Osteoblast (primary cell): ENCODE results near the gene ENO3. TPM values are rescaled to one million over a fixed set of nuclear protein-coding genes. Genes with fewer than 3 reads are reported as not detected.
A peak's percentile ranks its signal among the peaks of the same experiment; 100 is the strongest.
"Not testable (repeated sequence)": the region's sequence is repeated elsewhere in the genome, so short reads cannot be mapped to it uniquely, and the experiment has no call there.

Experiments
- DNase-seq: peaks from one replicate; pipeline ENCODE4 v3.0.0; 2011; ENCODE audit warnings: low spot score, mixed read lengths; ENCODE audit not compliant: insufficient read length; ENCODE audit errors: missing footprints
- H2AFZ ChIP-seq: 2 replicates; pipeline ENCODE4 v1.6.0; 2011; ENCODE audit warnings: mild to moderate bottlenecking, low read length
- H3K27ac ChIP-seq: 2 replicates; pipeline ENCODE4 v1.5.1; 2011; ENCODE audit warnings: mild to moderate bottlenecking, low read depth, low read length, moderate library complexity
- H3K27me3 ChIP-seq: 2 replicates; pipeline ENCODE4 v1.6.0; 2012; ENCODE audit warnings: mild to moderate bottlenecking, control low read depth, inconsistent platforms, low read length, moderate library complexity; ENCODE audit not compliant: insufficient read depth
- H3K36me3 ChIP-seq: 2 replicates; pipeline ENCODE4 v1.5.1; 2011; ENCODE audit warnings: mild to moderate bottlenecking, low read length, control low read depth, moderate library complexity; ENCODE audit not compliant: insufficient read depth
- H3K4me1 ChIP-seq: 2 replicates; pipeline ENCODE4 v1.5.1; 2011; ENCODE audit warnings: mild to moderate bottlenecking, low read length, control low read depth, moderate library complexity; ENCODE audit not compliant: insufficient read depth
- H3K4me2 ChIP-seq: 2 replicates; pipeline ENCODE4 v1.6.0; 2011; ENCODE audit warnings: mild to moderate bottlenecking, low read length; ENCODE audit not compliant: insufficient read depth
- H3K4me3 ChIP-seq: fragments of 200-600 bp; sonication (generic); 3 replicates; pipeline ENCODE4 v1.5.1; 2012; ENCODE audit warnings: mild to moderate bottlenecking, low read length, inconsistent platforms; ENCODE audit not compliant: insufficient read depth
- H3K79me2 ChIP-seq: 2 replicates; pipeline ENCODE4 v1.6.0; 2012; ENCODE audit warnings: mild to moderate bottlenecking, low read length, control low read depth, inconsistent platforms; ENCODE audit not compliant: insufficient read depth
- H3K9me3 ChIP-seq: 2 replicates; pipeline ENCODE4 v1.5.1; 2011; ENCODE audit warnings: low read depth, low read length, control low read depth
- H4K20me1 ChIP-seq: 2 replicates; pipeline ENCODE4 v1.6.0; 2012; ENCODE audit warnings: mild to moderate bottlenecking, low read length, control low read depth; ENCODE audit not compliant: insufficient read depth
- total RNA-seq: library from RNA; depleted of rRNA; stranded (reverse); fragments of >200 nt; gene quantifications from 2 replicates; pipeline ENCODE4 v1.2.3, GENCODE V29; 2012
- TF ChIP-seq, protein P1 (sequence below): IDR thresholded peaks from 2 replicates; pipeline ENCODE4 v1.5.1; 2011; ENCODE audit warnings: mild to moderate bottlenecking, low read depth, low read length, moderate library complexity; ENCODE audit errors: extremely low read depth

ENO3 gene
- total RNA-seq, result 2.9 TPM in 2 replicates

DNA sequence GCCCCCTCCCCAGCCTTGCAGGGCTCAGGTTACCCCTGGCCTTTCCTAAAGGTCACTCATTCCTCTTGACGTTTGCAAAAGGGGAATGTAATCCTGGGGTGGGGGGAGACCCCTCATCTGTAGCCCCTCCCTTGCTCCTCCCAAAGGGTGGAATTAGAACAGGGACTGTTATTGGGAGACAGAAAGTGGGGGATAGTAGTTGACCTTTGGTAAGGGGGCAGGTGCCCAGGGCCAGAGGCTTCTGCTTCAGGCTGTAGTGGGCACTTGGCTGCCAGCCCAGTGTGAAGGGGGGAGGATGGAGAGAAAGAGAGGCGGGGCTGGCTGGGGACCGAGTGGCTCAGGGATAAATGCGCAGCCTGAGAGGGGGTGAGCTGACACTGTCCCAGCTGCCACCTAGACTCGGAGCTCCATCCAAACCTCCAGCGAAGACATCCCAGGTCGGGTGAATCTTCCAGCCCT lies at the start of gene ENO3:
Gene ENO3, plus strand, starts transcription at position 374 of the 459 bp plus-strand sequence. CDS start 711 bp downstream, outside the sequence.
- H3K4me2 ChIP-seq, result peak within 1 kb of the TSS; percentile 68
- H3K36me3 ChIP-seq, result peaks cover 12% of the 10 kb centered on the region
- H3K27ac ChIP-seq, result peak within 1 kb of the TSS; percentile 17
- peak within 1 kb of the TSS; percentile 68 for H2AFZ ChIP-seq
- H3K27me3 ChIP-seq, result no peaks in the 10 kb centered on the region
- peaks cover 25% of the 10 kb centered on the region for H3K79me2 ChIP-seq
- peak; percentile 58 for DNase-seq
- TF ChIP-seq, protein P1, sequence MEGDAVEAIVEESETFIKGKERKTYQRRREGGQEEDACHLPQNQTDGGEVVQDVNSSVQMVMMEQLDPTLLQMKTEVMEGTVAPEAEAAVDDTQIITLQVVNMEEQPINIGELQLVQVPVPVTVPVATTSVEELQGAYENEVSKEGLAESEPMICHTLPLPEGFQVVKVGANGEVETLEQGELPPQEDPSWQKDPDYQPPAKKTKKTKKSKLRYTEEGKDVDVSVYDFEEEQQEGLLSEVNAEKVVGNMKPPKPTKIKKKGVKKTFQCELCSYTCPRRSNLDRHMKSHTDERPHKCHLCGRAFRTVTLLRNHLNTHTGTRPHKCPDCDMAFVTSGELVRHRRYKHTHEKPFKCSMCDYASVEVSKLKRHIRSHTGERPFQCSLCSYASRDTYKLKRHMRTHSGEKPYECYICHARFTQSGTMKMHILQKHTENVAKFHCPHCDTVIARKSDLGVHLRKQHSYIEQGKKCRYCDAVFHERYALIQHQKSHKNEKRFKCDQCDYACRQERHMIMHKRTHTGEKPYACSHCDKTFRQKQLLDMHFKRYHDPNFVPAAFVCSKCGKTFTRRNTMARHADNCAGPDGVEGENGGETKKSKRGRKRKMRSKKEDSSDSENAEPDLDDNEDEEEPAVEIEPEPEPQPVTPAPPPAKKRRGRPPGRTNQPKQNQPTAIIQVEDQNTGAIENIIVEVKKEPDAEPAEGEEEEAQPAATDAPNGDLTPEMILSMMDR, result no peak
- H3K9me3 ChIP-seq, result no peaks in the 10 kb centered on the region
- peaks cover 21% of the 10 kb centered on the region for H4K20me1 ChIP-seq
- H3K4me1 ChIP-seq, result peaks cover 41% of the 10 kb centered on the region
- peak within 1 kb of the TSS; percentile 96 for H3K4me3 ChIP-seq

GRCh38 chr17:4901648-4902344 lies 49.1 kb upstream of the ENO3 start:
- Histone ChIP-seq H3K27me3 (peaks cover 8% of the 10 kb centered on the region), H3K27ac (peak overlapping the region; percentile 23), H4K20me1 (peaks cover 7% of the 10 kb centered on the region), H3K4me1 (peaks cover 17% of the 10 kb centered on the region), H3K9me3 (no peaks in the 10 kb centered on the region), H3K79me2 (no peaks in the 10 kb centered on the region), H3K4me2 (peak overlapping the region; percentile 49), H3K4me3 (peak overlapping the region; percentile 72), H3K36me3 (peaks cover 7% of the 10 kb centered on the region), H2AFZ (no peak overlapping the region)
- TF ChIP-seq, protein P1, result no peak
- peak; percentile 90 for DNase-seq

GRCh38 chr17:4902540-4902939 lies 48.4 kb upstream of the ENO3 start:
- no peaks in the 10 kb centered on the region for H3K36me3 ChIP-seq
- TF ChIP-seq, protein P1, result no peak
- H3K4me1 ChIP-seq, result peaks cover 17% of the 10 kb centered on the region
- H3K4me2 ChIP-seq, result peak overlapping the region; percentile 49
- peak; percentile 68 for DNase-seq
- H3K9me3 ChIP-seq, result no peaks in the 10 kb centered on the region
- no peak overlapping the region for H3K27ac ChIP-seq
- H3K4me3 ChIP-seq, result no peak overlapping the region
- no peaks in the 10 kb centered on the region for H3K79me2 ChIP-seq
- H4K20me1 ChIP-seq, result peaks cover 7% of the 10 kb centered on the region
- no peak overlapping the region for H2AFZ ChIP-seq
- peaks cover 8% of the 10 kb centered on the region for H3K27me3 ChIP-seq

- Histone ChIP-seq H3K27me3 (peaks cover 8% of the 10 kb centered on the region), H3K36me3 (no peaks in the 10 kb centered on the region), H3K79me2 (no peaks in the 10 kb centered on the region), H3K4me2 (peak within 1 kb of the TSS; percentile 49), H3K4me3 (peak within 1 kb of the TSS; percentile 42), H2AFZ (no peak within 1 kb of the TSS), H3K9me3 (no peaks in the 10 kb centered on the region), H3K27ac (peak within 1 kb of the TSS; percentile 23), H3K4me1 (peaks cover 17% of the 10 kb centered on the region), H4K20me1 (peaks cover 7% of the 10 kb centered on the region)
- DNase-seq, result peak; percentile 85
- TF ChIP-seq, protein P1, result peak; percentile 80
These were observed 47.7 kb upstream of the ENO3 start, which contains the start of gene CHRNE for GRCh38 chr17:4903051-4903818. Gene CHRNE (minus strand): TSS chr17:4903098. CDS start chr17:4903063, 35 bp downstream.

DNA sequence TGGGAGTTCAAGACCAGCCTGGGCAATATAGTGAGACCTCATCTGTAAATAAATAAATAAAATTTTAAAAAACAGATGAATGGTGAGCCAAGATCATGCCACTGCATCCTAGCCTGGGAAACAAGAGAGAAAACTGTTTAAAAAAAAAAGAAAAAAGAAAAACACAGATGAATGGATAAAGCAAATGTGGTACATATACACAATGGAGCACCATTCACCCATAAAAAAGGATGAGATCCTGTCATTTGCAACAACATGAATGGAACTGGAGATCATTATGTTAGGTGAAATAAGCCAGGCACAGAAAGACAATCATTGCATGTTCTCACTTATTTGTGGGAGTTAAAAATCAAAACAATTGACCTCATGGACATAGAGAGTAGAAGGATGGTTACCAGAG lies 44.3 kb upstream of the ENO3 start:
- H3K36me3 ChIP-seq, H2AFZ ChIP-seq, H3K27me3 ChIP-seq, H4K20me1 ChIP-seq, H3K4me2 ChIP-seq, H3K27ac ChIP-seq, H3K9me3 ChIP-seq, DNase-seq, H3K4me3 ChIP-seq, H3K79me2 ChIP-seq: not testable (repeated sequence)
- peaks cover 12% of the 10 kb centered on the region for H3K4me1 ChIP-seq
